Osteocyte (in vitro differentiated cells): ENCODE results near the gene CYTH1. TPM values are rescaled to one million over a fixed set of nuclear protein-coding genes. Genes with fewer than 3 reads are reported as not detected.

Experiments used
- DNase-seq: peaks from one replicate; pipeline ENCODE4 v3.0.0; 2021; ENCODE audit warnings: mixed read lengths; ENCODE audit not compliant: unreplicated experiment; ENCODE audit errors: extremely low spot score
- H3K27ac Mint-ChIP-seq: one replicate; pipeline ENCODE4 v1.8.0; 2021; ENCODE audit warnings: mild to moderate bottlenecking, mixed read lengths; ENCODE audit not compliant: unreplicated experiment
- H3K27me3 Mint-ChIP-seq: one replicate; pipeline ENCODE4 v1.8.0; 2021; ENCODE audit warnings: mixed read lengths; ENCODE audit not compliant: unreplicated experiment
- H3K36me3 Mint-ChIP-seq: one replicate; pipeline ENCODE4 v1.8.0; 2021; ENCODE audit warnings: mixed read lengths; ENCODE audit not compliant: unreplicated experiment
- H3K4me1 Mint-ChIP-seq: one replicate; pipeline ENCODE4 v1.8.0; 2021; ENCODE audit warnings: mixed read lengths; ENCODE audit not compliant: unreplicated experiment
- H3K4me3 Mint-ChIP-seq: one replicate; pipeline ENCODE4 v1.8.0; 2021; ENCODE audit warnings: mild to moderate bottlenecking, moderate library complexity, mixed read lengths; ENCODE audit not compliant: unreplicated experiment
- H3K9me3 Mint-ChIP-seq: one replicate; pipeline ENCODE4 v1.8.0; 2021; ENCODE audit warnings: mixed read lengths; ENCODE audit not compliant: unreplicated experiment
- total RNA-seq: library from RNA; stranded (reverse); gene quantifications from 2 replicates; pipeline ENCODE4 v1.2.1, GENCODE V29; 2021
- TF ChIP-seq, protein P1 (sequence below): fragments of 200-600 bp; sonication (generic); IDR thresholded peaks from 2 replicates; pipeline ENCODE4 v1.5.0; 2021; ENCODE audit warnings: antibody characterized with exemption, mild to moderate bottlenecking, moderate library complexity

CYTH1 gene
- total RNA-seq, 1 donor from 2014 or later = 113 TPM

DNA sequence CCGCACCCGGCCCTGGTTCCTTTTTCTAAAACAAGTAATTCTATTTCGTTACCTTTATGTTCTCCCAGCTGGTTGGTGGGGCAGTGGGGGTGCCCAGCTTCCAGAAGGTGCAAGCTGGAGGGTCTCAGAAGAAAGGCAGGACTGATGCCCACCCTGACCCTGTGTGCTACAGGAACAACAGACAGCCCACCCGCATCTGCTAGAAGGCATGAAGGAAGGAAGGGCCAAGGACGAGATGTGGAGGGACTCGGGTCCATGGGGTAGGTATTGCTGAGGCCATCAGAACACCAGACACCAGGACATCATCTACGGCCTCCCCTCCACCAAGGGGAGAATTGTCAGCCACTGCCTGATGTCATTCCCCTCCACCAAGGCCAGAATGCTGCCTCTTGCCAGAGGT, 6.4 kb upstream of the CYTH1 start:
- peaks cover 45% of the 10 kb centered on the region for H3K4me1 Mint-ChIP-seq
- no peak overlapping the region for H3K4me3 Mint-ChIP-seq
- H3K27ac Mint-ChIP-seq = no peak overlapping the region
- H3K36me3 Mint-ChIP-seq = peaks cover 9% of the 10 kb centered on the region
- H3K27me3 Mint-ChIP-seq = no peaks in the 10 kb centered on the region
- no peaks in the 10 kb centered on the region for H3K9me3 Mint-ChIP-seq
- DNase-seq = no peak
- TF ChIP-seq, protein P1, sequence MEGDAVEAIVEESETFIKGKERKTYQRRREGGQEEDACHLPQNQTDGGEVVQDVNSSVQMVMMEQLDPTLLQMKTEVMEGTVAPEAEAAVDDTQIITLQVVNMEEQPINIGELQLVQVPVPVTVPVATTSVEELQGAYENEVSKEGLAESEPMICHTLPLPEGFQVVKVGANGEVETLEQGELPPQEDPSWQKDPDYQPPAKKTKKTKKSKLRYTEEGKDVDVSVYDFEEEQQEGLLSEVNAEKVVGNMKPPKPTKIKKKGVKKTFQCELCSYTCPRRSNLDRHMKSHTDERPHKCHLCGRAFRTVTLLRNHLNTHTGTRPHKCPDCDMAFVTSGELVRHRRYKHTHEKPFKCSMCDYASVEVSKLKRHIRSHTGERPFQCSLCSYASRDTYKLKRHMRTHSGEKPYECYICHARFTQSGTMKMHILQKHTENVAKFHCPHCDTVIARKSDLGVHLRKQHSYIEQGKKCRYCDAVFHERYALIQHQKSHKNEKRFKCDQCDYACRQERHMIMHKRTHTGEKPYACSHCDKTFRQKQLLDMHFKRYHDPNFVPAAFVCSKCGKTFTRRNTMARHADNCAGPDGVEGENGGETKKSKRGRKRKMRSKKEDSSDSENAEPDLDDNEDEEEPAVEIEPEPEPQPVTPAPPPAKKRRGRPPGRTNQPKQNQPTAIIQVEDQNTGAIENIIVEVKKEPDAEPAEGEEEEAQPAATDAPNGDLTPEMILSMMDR = no peak

DNA sequence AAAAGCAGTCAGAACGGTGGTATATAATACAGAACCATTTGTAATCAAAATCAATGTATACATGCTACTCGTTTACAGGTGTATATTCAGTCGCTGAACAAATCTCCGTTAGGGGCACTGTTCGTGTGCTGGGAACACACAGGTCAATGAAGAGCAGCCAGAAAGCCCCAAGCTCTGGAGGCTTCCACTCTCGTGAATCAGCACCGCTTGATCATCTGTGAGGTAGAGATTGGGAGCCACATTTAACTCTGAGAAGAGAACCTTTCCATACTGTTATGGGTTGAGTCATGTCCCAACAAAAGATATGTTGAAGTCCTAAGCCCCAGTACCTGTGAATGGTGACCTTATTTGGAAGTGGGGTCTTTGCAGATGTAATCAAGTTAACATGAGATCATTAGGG, 5.4 kb upstream of the CYTH1 start:
- no peak for DNase-seq
- H3K27me3 Mint-ChIP-seq = no peaks in the 10 kb centered on the region

DNA sequence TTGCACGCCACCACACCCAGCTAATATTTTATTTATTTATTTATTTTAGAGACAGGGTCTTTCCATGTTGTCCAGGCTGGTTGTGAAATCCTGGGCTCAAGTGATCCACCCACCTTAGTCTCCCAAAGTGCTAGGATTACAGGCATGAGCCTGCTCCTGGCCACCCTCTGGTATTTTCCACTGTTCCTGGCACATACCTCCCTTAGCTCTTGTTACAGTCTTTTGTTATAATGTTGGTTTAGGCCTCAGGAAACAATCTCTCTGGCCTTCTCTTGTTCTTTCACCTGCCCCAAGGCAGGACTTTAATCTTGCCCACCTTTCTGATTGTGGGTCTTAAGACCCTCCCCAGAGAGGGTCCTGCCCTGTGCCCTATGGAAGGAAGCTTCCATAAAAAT, 3.6 kb upstream of the CYTH1 start:
- peaks cover 36% of the 10 kb centered on the region for H3K4me1 Mint-ChIP-seq
- peaks cover 2% of the 10 kb centered on the region for H3K36me3 Mint-ChIP-seq
- peak overlapping the region; percentile 38 for H3K27ac Mint-ChIP-seq
- H3K4me3 Mint-ChIP-seq = no peak overlapping the region
- no peaks in the 10 kb centered on the region for H3K9me3 Mint-ChIP-seq
- TF ChIP-seq, protein P1 = no peak
- no peak for DNase-seq
- no peaks in the 10 kb centered on the region for H3K27me3 Mint-ChIP-seq

More for the DNA sequence above, 5.4 kb upstream of the CYTH1 start:
- TF ChIP-seq, protein P1 = no peak
- Mint-ChIP-seq H3K4me1 (peaks cover 48% of the 10 kb centered on the region), H3K27ac (no peak overlapping the region), H3K4me3 (no peak overlapping the region), H3K9me3 (no peaks in the 10 kb centered on the region), H3K36me3 (peaks cover 8% of the 10 kb centered on the region)

DNA sequence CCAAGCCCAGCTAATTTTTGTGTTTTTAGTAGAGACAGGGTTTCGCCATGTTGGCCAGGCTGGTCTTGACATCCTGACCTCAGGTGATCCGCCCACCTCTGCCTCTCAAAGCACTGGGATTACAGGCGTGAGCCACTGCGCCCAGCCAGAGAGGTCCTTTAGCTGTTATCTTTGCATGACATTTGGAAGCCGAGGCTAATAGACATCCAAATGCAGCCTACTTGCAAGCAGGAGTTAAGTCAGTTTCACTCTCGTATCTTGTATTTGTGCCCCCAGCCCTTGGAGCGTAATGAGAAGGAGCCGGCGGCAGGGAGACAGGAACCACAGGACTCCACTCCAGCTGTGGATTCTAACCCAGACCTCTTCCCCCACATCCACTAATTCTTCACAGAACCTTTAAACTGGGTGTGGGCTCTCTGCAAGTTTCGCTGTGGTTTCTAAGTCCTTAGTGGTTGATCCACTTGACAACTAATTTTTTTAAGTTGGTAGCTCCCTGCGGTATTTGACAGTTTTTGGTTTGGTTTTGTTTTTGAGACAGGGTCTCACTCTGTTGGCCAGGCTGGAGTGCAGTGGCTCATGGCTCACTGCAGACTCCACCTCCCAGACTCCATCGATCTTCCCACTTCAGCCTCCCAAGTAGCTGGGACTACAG, 3.1 kb upstream of the CYTH1 start:
- peaks cover 38% of the 10 kb centered on the region for H3K4me1 Mint-ChIP-seq
- no peak overlapping the region for H3K27ac Mint-ChIP-seq
- TF ChIP-seq, protein P1 = no peak
- no peaks in the 10 kb centered on the region for H3K9me3 Mint-ChIP-seq
- H3K36me3 Mint-ChIP-seq = peaks cover 2% of the 10 kb centered on the region
- DNase-seq = no peak
- no peaks in the 10 kb centered on the region for H3K27me3 Mint-ChIP-seq
- H3K4me3 Mint-ChIP-seq = no peak overlapping the region

DNA sequence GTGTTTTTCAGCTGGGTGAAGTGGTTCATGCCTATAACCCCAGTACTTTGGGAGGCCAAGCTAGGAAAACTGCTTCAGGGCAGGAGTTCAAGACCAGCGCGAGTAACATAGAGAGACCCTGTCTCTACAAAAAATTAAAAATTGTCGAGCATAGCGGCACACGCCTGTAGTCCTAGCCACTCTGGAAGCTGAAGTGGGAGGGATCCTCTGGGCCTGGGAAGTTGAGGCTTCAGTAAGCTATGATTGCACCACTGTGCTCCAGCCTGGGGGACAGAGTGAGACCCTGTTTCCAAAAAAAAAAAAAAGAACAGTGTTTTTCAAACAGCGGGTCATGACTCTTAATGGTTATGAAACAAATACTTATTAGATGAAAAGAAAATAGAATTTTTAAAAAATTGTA, 2.3 kb upstream of the CYTH1 start:
- H3K4me3 Mint-ChIP-seq = peak overlapping the region; percentile 8
- H3K4me1 Mint-ChIP-seq = peaks cover 38% of the 10 kb centered on the region
- H3K9me3 Mint-ChIP-seq = no peaks in the 10 kb centered on the region
- TF ChIP-seq, protein P1 = no peak
- H3K36me3 Mint-ChIP-seq = no peaks in the 10 kb centered on the region
- no peak overlapping the region for H3K27ac Mint-ChIP-seq
- DNase-seq = no peak
- no peaks in the 10 kb centered on the region for H3K27me3 Mint-ChIP-seq
